VCaP (cell line): ENCODE data around the gene RHOT2.

Experiments used
- H3K27ac ChIP-seq: fragments of 450-650 bp; 2 replicates; pipeline ENCODE4 v1.5.1; 2017
- CTCF ChIP-seq: fragments of 450-650 bp; conservative IDR thresholded peaks from 2 replicates; pipeline ENCODE4 v1.5.1; 2017; ENCODE audit warnings: mild to moderate bottlenecking, moderate library complexity

RHOT2 gene

GRCh38 chr16:670485-671352 lies 2.8 kb downstream of the RHOT2 start:
- TF ChIP-seq CTCF, result no peak
- H3K27ac ChIP-seq, result no peak overlapping the region

DNA sequence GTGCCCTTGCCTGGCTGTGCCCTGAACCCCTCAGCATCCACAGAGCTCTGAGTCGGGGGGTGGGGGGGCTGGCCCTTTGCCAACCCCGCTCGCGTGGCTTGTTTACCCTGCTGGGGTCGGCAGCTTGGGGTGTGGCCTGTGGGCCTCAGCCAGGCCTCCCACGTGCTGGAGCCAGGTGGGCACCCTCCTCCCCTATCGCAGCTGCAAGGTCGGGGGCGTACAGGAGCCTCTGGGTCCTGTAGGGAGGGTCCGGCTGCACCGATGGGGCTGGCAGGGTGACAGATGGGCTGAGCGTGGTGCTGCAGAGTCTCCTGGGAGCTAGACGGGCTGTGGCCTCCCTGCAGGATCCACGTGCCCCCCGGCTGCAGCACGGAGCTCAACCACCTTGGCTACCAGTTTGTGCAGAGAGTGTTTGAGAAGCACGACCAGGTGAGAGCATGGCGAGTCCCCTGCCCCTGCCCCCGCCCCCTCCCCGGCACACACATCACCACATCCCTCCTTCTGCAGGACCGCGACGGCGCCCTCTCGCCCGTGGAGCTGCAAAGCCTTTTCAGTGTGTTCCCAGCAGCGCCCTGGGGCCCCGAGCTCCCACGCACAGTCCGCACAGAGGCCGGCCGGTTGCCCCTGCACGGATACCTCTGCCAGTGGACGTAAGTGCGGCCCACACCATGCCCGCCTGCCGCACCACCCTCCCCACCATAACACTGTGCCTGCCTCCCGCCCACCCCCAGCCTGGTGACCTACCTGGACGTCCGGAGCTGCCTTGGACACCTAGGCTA lies 3.6 kb downstream of the RHOT2 start:
- no peak overlapping the region for H3K27ac ChIP-seq
- no peak for TF ChIP-seq CTCF

- no peak overlapping the region for H3K27ac ChIP-seq
- TF ChIP-seq CTCF, result no peak
Measured at GRCh38 chr16:672371-672770, 4.4 kb downstream of the RHOT2 start.

DNA sequence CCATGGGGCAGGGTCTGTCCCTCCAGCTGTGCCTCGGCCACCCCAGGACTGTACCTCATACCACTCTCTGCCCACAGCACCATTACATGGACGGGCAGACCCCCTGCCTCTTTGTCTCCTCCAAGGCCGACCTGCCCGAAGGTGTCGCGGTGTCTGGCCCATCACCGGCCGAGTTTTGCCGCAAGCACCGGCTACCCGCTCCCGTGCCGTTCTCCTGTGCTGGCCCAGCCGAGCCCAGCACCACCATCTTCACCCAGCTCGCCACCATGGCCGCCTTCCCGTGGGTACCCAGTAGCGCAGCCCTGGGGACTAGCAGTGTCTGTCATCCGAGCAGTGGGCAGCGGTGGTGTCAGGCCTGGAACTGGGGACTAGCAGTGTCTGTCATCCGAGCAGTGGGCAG lies 4.9 kb downstream of the RHOT2 start:
- TF ChIP-seq CTCF, result no peak

DNA sequence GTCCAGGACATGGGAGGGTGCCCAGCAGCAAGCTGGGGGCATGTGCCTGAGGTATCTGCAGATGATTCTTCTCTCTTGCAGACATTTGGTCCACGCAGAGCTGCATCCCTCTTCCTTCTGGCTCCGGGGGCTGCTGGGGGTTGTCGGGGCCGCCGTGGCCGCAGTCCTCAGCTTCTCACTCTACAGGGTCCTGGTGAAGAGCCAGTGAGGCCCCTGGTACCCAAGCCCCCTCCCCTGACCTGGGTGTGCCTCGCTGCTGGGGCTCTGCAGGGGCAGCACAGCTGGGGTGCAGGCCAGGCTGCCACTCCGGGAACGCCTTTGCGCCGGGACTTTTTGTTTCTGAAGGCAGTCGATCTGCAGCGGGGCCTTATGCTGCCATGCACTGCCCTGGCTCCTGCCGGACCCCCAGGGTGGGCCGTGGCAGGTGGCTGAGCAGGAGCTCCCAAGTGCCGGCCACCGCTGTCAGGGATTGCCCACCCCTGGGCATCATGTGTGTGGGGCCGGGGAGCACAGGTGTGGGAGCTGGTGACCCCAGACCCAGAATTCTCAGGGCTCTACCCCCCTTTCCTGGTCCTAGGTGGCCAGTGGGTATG lies 5.6 kb downstream of the RHOT2 start:
- TF ChIP-seq CTCF, result no peak
- H3K27ac ChIP-seq, result no peak overlapping the region

More for the DNA sequence above, 4.9 kb downstream of the RHOT2 start:
- no peak overlapping the region for H3K27ac ChIP-seq

- TF ChIP-seq CTCF, result no peak
Measured at GRCh38 chr16:674214-674881, 6.4 kb downstream of the RHOT2 start.

More at GRCh38 chr16:674214-674881, 6.4 kb downstream of the RHOT2 start:
- peak overlapping the region; percentile 62 for H3K27ac ChIP-seq
